SK-N-SH treated with all-trans-retinoic acid at 6 μM for 48 hours (cell line): ENCODE measurements around the gene INSL3.

ENCODE experiments used
- ARNTL ChIP-seq: fragments of 450-650 bp; formaldehyde crosslinking; IDR thresholded peaks from 2 replicates; pipeline ENCODE4 v1.5.0; 2020; ENCODE audit warnings: low read depth, mild to moderate bottlenecking, moderate library complexity, borderline replicate concordance
- BACH2 ChIP-seq: fragments of 250-450 bp; sonication (Bioruptor Pico); IDR thresholded peaks from 2 replicates; pipeline ENCODE4 v1.9.0; 2021; ENCODE audit warnings: mild to moderate bottlenecking, borderline replicate concordance
- ZFP3 ChIP-seq: fragments of 250-450 bp; sonication (Bioruptor Pico); IDR thresholded peaks from 2 replicates; pipeline ENCODE4 v1.5.0; 2020; ENCODE audit warnings: mild to moderate bottlenecking, moderate library complexity

DNA sequence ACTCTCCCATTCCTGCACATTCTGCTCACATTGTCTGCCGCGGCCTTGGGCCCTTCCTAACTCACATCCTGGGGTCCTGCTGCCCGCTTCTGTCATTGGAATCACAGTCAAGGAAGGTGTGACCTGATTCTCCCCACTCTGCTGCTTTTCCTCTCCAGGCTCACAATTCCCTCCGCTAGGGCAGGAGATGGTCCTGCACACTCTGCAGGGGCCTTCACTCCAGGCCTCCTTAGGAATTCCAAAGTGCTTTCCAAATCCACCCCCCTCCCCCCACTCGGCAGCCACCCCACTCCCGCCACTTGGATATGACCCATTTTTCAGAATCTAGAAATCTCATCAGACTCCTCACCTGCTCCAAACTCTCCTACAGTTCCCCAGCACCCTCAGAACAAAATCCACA lies 47.4 kb upstream of the INSL3 start:
- TF ChIP-seq ARNTL (CRISPR knock-in tag), result no peak
- TF ChIP-seq BACH2 (CRISPR knock-in tag), result no peak
- no peak for TF ChIP-seq ZFP3
